Calu3 (cell line): ENCODE data around the gene GATAD2B. TPM values are rescaled to one million over a fixed set of nuclear protein-coding genes. Genes with fewer than 3 reads are reported as not detected.

Experiments
- BruUV-seq: library from RNA; stranded (reverse); fragments of 400-500 nt; replicated peaks from 2 replicates; lab custom pipeline; 2021; lab: Mats Ljungman, UMichigan
- CTCF ChIA-PET: fragments of 300-600 bp; sonication (Branson Sonifier 250); formaldehyde crosslinking; loops from one replicate; lab custom pipeline; 2022; ENCODE audit warnings: antibody characterized with exemption; lab: Charles Lee
- DNase-seq: peaks from one replicate; pipeline ENCODE4 v3.0.0; 2022
- H3K27ac Mint-ChIP-seq: one replicate; pipeline ENCODE4 v1.8.0; 2022; ENCODE audit warnings: mixed read lengths; ENCODE audit not compliant: unreplicated experiment
- H3K27me3 Mint-ChIP-seq: one replicate; pipeline ENCODE4 v1.8.0; 2022; ENCODE audit warnings: mixed read lengths; ENCODE audit not compliant: unreplicated experiment
- H3K36me3 Mint-ChIP-seq: one replicate; pipeline ENCODE4 v1.8.0; 2022; ENCODE audit warnings: mild to moderate bottlenecking, moderate library complexity, mixed read lengths; ENCODE audit not compliant: insufficient read depth, unreplicated experiment
- H3K4me1 Mint-ChIP-seq: one replicate; pipeline ENCODE4 v1.8.0; 2022; ENCODE audit warnings: mild to moderate bottlenecking, low read depth, mixed read lengths; ENCODE audit not compliant: unreplicated experiment
- H3K4me3 Mint-ChIP-seq: one replicate; pipeline ENCODE4 v1.8.0; 2022; ENCODE audit warnings: mild to moderate bottlenecking, low read depth, moderate library complexity, mixed read lengths; ENCODE audit not compliant: unreplicated experiment
- H3K9me3 Mint-ChIP-seq: one replicate; pipeline ENCODE4 v1.8.0; 2022; ENCODE audit warnings: low read depth, mixed read lengths; ENCODE audit not compliant: unreplicated experiment
- CTCF ChIP-seq: fragments of 200-600 bp; IDR thresholded peaks from one replicate; pipeline ENCODE4 v1.8.0; 2022; ENCODE audit warnings: antibody characterized with exemption; ENCODE audit not compliant: unreplicated experiment
- intact Hi-C: fragments of 100-400 bp; cut with micrococcal nuclease; formaldehyde crosslinking; loops from one replicate; pipeline ENCODE4 v1.10.0; 2022; ENCODE audit not compliant: unreplicated experiment
- total RNA-seq: library from RNA; stranded (reverse); gene quantifications from 2 replicates; pipeline ENCODE4 v1.2.3, GENCODE V29; 2022

Gene GATAD2B
- total RNA-seq, 1 experiment from 2014 or later, result 62.5 TPM

DNA sequence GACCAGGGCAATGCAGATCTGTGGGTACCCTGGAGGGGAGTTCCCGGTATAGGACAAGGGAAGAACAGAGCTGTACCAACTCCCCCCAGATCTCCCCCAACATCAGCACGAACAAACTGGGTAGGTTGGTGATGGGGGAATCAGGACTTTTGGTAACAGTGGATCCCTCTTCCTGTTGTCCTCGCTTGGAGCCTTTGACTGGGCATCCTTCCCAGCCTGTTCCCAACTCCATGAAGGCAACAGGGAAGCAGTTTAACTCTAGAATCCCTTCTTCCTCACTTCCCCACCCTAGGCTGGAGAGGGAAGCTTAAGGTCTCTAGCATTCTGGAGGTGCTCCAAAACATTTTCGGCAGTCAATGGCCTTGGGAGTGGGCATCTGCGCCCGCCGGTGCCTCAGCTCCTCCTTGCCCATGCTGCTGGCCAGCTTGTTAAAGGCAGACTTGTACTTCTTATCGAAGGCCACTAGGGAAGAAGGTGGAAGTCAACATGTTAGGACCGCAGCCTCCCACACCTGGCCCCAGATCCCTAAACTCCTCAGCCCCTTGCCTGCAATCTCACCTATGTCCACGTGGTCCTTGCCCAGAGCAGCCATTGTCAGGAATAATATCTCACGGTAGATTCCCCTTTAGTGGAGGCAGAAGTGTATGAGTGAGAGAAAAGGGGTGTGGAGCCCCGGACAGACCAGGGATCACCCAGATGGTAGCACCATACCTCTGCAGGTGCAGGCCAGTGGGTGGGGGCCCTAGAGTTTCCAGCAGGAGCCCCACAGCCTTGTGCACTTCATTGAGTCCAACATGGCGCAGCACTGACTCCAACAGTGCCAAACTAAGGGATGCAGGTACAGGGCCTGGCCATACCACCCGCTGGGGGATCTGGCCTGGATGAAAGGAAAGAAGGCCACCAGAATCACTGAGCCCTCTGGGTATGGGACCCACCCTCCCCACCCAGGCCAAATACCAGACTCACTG, 7.5 kb upstream of the GATAD2B start:
- Mint-ChIP-seq H3K4me3 (no peak overlapping the region), H3K27ac (no peak overlapping the region), H3K36me3 (peaks cover 42% of the 10 kb centered on the region), H3K27me3 (no peaks in the 10 kb centered on the region), H3K9me3 (no peaks in the 10 kb centered on the region), H3K4me1 (no peaks in the 10 kb centered on the region)
- no peak for DNase-seq
- BruUV-seq, result no TSS peak
- no peak for TF ChIP-seq CTCF
- CTCF ChIA-PET, result interaction anchor here (0.8 kb wide), 1 partner anchor 13 kb away, joined by 6 read pairs; no protein-coding TSS in a partner anchor
- intact Hi-C loops, result no loop called here

DNA sequence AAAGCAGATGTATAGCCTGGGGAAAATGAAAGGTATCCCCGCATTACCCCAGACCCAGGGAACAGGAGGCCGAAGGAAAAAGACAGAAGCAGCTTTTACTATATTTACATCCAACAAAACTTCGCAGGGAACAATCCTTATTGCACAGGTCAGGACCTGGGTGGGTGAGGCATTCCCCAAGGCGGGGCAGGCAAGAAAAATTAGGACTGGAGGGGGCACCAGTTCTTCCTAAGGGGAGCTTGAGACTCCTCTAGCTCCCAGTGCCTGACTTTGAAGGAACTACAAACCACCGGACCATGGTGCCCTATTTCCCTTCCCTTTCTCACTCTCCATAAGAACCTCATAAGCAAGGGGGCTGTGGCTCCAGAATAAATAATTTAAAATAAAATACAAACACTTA, 6.7 kb upstream of the GATAD2B start:
- no peak for DNase-seq
- Mint-ChIP-seq H3K27ac (no peak overlapping the region), H3K27me3 (no peaks in the 10 kb centered on the region), H3K9me3 (no peaks in the 10 kb centered on the region), H3K4me1 (no peaks in the 10 kb centered on the region), H3K4me3 (no peak overlapping the region), H3K36me3 (peaks cover 33% of the 10 kb centered on the region)
- intact Hi-C loops, result no loop called here
- BruUV-seq, result TSS peak; percentile 27
- CTCF ChIA-PET, result no interaction called here
- no peak for TF ChIP-seq CTCF

GRCh38 chr1:153928791-153929341, 6.1 kb upstream of the GATAD2B start:
- Mint-ChIP-seq H3K36me3 (peaks cover 33% of the 10 kb centered on the region), H3K4me1 (no peaks in the 10 kb centered on the region), H3K27me3 (no peaks in the 10 kb centered on the region), H3K9me3 (no peaks in the 10 kb centered on the region), H3K4me3 (no peak overlapping the region), H3K27ac (no peak overlapping the region)
- intact Hi-C loops, result no loop called here
- BruUV-seq, result no TSS peak
- no peak for TF ChIP-seq CTCF
- CTCF ChIA-PET, result no interaction called here
- DNase-seq, result no peak

DNA sequence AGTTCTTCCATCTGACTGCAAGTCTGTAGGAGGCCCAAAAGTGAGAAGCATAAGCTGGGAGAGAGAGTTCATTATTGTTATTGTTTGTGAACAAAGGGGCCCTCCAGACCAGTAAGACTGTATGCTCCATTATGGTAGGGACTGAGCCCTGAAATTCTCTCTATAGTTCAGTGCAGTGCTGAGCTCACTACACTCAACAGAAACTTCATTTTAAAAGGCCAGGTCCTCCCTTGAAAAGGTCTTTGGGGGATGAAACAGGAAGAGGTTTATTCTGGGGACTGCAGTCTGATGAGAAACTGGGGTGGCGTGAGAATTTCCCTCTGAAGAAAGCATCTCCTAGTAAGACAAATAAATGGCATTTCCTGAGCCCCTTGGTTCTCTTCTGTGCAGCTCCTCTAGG, 5.5 kb upstream of the GATAD2B start:
- no peak overlapping the region for H3K4me3 Mint-ChIP-seq
- no peak for DNase-seq
- CTCF ChIA-PET, result no interaction called here
- BruUV-seq, result no TSS peak
- TF ChIP-seq CTCF, result no peak
- peaks cover 38% of the 10 kb centered on the region for H3K36me3 Mint-ChIP-seq
- no peaks in the 10 kb centered on the region for H3K4me1 Mint-ChIP-seq
- H3K27ac Mint-ChIP-seq, result no peak overlapping the region
- intact Hi-C loops, result no loop called here
- no peaks in the 10 kb centered on the region for H3K27me3 Mint-ChIP-seq
- H3K9me3 Mint-ChIP-seq, result no peaks in the 10 kb centered on the region
